Nephron (organoid): ENCODE measurements around the gene SMIM5.

Experiments used
- H3K27ac Mint-ChIP-seq, 3 experiments: 2 replicates each; pipeline ENCODE4 v1.8.0; 2020; ENCODE audit warnings: mixed read lengths in 3 of 3, mild to moderate bottlenecking in 2 of 3, moderate library complexity in 1 of 3
- H3K27me3 Mint-ChIP-seq: 2 replicates; pipeline ENCODE4 v1.8.0; 2021; ENCODE audit warnings: low read depth, mild to moderate bottlenecking, moderate library complexity, mixed read lengths
- H3K36me3 Mint-ChIP-seq: 2 replicates; pipeline ENCODE4 v1.8.0; 2020; ENCODE audit warnings: low read depth, mixed read lengths
- H3K4me1 Mint-ChIP-seq: 2 replicates; pipeline ENCODE4 v1.8.0; 2020; ENCODE audit warnings: mixed read lengths
- H3K4me3 Mint-ChIP-seq, 3 experiments: 2 replicates each; pipeline ENCODE4 v1.8.0; 2020; ENCODE audit warnings: mild to moderate bottlenecking in 3 of 3, mixed read lengths in 3 of 3, moderate library complexity in 2 of 3
- H3K9me3 Mint-ChIP-seq: 2 replicates; pipeline ENCODE4 v1.8.0; 2020; ENCODE audit warnings: mixed read lengths
- CTCF ChIP-seq, 3 experiments: fragments of 200-600 bp; sonication (generic); IDR thresholded peaks; one replicate each; pipeline ENCODE4 v1.5.0; 2021; ENCODE audit warnings: antibody characterized with exemption in 3 of 3; ENCODE audit not compliant: unreplicated experiment in 3 of 3

The SMIM5 gene

GRCh38 chr17:75594499-75595283 lies 38.5 kb upstream of the SMIM5 start:
- Mint-ChIP-seq H3K4me1 (no peaks in the 10 kb centered on the region), H3K27me3 (peaks cover 3% of the 10 kb centered on the region), H3K36me3 (no peaks in the 10 kb centered on the region), H3K4me3 (no peak overlapping the region), H3K27ac (no peak overlapping the region), H3K9me3 (no peaks in the 10 kb centered on the region)
- no peak for TF ChIP-seq CTCF (IDR thresholded peaks at IDR 0.05; ENCODE audit: unreplicated experiment in 3 of 3)

- Mint-ChIP-seq H3K27me3 (peaks cover 3% of the 10 kb centered on the region), H3K4me3 (no peak overlapping the region), H3K36me3 (no peaks in the 10 kb centered on the region), H3K9me3 (no peaks in the 10 kb centered on the region), H3K27ac (no peak overlapping the region), H3K4me1 (no peaks in the 10 kb centered on the region)
- no peak for TF ChIP-seq CTCF (IDR thresholded peaks at IDR 0.05; ENCODE audit: unreplicated experiment in 3 of 3)
These were observed 37.8 kb upstream of the SMIM5 start for GRCh38 chr17:75595284-75595919.

GRCh38 chr17:75595920-75596313 lies 37.3 kb upstream of the SMIM5 start:
- H3K27me3 Mint-ChIP-seq, result peaks cover 3% of the 10 kb centered on the region
- H3K4me3 Mint-ChIP-seq, result no peak overlapping the region
- H3K36me3 Mint-ChIP-seq, result no peaks in the 10 kb centered on the region
- H3K4me1 Mint-ChIP-seq, result no peaks in the 10 kb centered on the region
- no peaks in the 10 kb centered on the region for H3K9me3 Mint-ChIP-seq
- no peak overlapping the region for H3K27ac Mint-ChIP-seq
- no peak for TF ChIP-seq CTCF (IDR thresholded peaks at IDR 0.05; ENCODE audit: unreplicated experiment in 3 of 3)

GRCh38 chr17:75596320-75597087 lies 36.7 kb upstream of the SMIM5 start:
- H3K4me1 Mint-ChIP-seq, result no peaks in the 10 kb centered on the region
- H3K27me3 Mint-ChIP-seq, result peaks cover 3% of the 10 kb centered on the region
- no peaks in the 10 kb centered on the region for H3K9me3 Mint-ChIP-seq
- no peak for TF ChIP-seq CTCF (IDR thresholded peaks at IDR 0.05; ENCODE audit: unreplicated experiment in 3 of 3)
- H3K4me3 Mint-ChIP-seq, result no peak overlapping the region
- no peaks in the 10 kb centered on the region for H3K36me3 Mint-ChIP-seq
- no peak overlapping the region for H3K27ac Mint-ChIP-seq

GRCh38 chr17:75601057-75601987 lies 31.9 kb upstream of the SMIM5 start:
- no peak overlapping the region for H3K4me3 Mint-ChIP-seq
- H3K36me3 Mint-ChIP-seq, result no peaks in the 10 kb centered on the region
- TF ChIP-seq CTCF (IDR thresholded peaks at IDR 0.05; ENCODE audit: unreplicated experiment in 3 of 3), result peak; percentile 53 to 68 (median 60)
- no peak overlapping the region for H3K27ac Mint-ChIP-seq
- H3K4me1 Mint-ChIP-seq, result no peaks in the 10 kb centered on the region
- no peaks in the 10 kb centered on the region for H3K9me3 Mint-ChIP-seq
- H3K27me3 Mint-ChIP-seq, result peaks cover 6% of the 10 kb centered on the region
